GM21423 (cell line): ENCODE measurements around the gene PYDC1.
"Not testable (repeated sequence)": the region's sequence is repeated elsewhere in the genome, so short reads cannot be mapped to it uniquely, and the experiment has no call there.

Experiments
- ATAC-seq: cut with Tn5 transposase; IDR thresholded peaks from one replicate; pipeline ENCODE4 v1.9.1; 2021; ENCODE audit warnings: mild to moderate bottlenecking, moderate library complexity; ENCODE audit not compliant: unreplicated experiment

Gene PYDC1

DNA sequence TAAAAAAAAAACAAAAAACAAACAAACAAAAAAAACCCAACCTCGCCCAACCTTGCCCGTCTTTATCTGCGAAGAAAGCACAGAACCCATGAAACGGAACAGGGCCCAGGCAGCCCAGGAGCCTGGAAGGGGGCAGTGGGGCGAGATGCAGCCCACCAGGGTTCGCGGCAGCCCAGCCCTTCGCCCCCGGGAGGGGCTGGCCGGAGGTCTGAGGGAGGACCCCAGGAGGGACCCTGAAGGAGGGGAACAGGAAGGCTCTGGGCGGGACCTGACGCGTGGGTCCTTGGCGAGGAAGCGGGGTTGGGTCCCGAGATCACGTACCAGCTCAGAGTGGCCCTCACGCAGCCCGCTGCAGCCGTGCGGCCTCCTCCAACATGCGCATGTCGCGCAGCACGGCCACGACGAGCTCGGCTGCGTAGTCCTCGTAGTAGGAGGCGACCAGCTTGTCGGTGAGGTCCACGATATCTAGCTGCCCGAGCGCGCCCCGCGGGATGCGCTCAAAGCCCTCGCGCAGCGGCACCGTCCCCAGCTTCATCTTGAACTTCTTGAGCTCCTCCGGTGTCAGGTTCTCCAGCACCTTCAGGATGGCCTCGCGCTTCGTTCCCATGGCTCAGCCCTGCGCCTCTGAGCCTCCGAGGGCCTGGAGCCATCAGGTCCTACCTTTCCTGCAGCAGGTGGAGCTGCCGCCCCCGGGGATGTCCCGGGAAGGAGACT, at the start of gene PYDC1:
Gene PYDC1 (minus strand): TSS at position 714 of the 714 bp plus-strand sequence. CDS start 107 bp downstream, at position 607.
- ATAC-seq, result no peak

DNA sequence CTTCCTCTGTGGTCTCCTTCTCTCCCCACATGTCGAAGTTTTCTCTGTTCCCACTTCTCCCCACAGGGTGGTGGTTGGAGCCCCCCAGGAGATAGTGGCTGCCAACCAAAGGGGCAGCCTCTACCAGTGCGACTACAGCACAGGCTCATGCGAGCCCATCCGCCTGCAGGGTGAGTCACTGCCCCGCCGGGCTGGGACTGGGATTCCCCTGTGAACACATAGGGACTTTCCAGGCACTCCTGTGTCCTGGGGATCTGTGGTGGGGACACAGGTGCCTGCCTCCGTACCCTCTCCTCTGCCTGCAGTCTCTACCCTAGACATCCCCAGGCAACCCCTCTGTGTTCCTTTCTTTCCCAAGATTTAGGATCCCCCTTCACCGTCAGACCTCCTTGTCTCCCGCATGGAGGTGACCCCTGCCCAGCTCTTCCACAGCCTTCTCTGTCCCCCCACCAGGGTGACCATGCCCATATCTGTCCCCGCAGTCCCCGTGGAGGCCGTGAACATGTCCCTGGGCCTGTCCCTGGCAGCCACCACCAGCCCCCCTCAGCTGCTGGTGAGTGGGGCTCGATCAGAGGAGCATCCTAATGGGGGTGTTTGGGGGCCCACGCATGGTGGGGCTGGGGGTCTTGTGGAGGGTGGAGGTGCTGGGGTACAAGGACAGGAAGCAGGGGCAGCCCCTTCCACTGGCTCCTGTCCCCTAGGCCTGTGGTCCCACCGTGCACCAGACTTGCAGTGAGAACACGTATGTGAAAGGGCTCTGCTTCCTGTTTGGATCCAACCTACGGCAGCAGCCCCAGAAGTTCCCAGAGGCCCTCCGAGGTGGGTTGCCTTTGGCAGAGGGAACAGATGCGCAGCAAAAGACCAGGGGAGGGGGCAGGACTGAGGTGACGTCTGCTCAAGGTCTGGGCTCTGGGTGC, 48.7 kb upstream of the PYDC1 start:
- peak; percentile 86 for ATAC-seq

DNA sequence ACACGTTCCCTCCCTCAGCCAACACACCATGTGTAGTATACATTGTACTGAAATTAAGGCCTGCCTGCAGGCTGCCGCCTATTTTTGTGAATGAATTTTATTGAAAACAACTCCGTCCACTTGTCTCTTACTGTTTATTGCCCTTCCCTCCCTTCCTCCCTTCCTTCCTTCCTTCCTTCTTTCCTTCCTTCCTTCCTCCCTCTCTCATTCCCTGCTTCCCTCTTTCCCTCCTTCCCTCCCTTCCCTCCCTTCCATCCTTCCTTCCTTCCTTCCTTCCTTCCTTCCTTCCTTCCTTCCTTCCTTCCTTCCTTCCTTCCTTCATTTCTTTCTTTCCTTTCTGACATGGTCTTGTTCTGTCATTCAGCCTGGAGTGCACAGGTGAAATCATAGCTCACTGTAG, 45.1 kb upstream of the PYDC1 start:
- no peak for ATAC-seq

DNA sequence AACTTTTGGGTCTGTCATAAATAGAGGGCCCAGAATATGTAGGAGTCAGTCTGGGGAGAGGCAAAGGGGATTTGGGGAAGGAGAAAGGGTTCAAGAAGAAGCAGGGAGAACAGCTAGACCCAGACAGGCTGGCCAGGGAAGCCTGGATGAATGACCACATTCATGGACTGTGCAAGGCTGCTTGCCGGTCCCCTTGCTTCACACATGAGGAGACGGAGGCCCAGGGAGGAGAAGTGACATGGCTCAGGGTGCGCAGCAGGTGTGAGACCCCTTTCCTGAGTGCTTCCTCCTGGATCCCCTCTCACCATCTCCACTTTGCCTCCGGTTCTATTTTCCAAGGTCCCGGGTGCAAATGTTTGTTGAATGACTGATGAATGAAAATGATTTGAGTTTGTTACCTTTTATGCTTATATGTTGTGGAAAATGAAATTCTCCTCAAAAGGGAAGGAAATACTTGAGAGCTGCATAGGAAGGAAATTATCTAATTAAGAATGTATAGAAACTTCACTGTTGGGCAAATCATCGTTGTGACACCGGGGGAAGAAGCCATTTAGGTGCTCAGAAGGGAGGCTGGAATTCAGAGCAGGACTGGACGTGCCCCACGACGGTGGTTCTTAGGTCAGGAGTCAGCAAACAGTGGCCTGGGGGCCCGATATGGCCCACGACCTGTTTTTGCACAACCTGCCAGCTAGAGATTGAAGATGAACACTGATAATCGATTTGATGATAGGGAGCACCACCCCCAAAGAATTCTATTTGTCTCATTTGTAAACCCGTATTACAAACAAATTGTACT, 43.4 kb upstream of the PYDC1 start:
- no peak for ATAC-seq

DNA sequence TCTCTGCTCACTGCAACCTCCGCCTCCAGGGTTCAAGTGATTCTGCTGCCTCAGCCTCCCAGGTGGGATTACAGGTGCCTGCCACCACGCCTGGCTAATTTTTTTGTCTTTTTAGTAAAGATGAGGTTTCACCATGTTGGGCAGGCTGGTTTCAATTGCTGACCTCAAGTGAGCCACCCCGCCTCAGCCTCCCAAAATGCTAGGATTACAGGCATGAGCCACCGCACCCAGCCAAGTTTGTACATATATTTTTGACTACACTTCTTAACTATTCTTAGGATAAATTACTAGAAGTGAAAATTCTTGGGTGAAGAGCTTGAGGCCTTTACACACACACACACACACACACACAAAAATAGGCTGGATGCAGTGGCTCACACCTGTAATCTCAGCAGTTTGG, 41.4 kb upstream of the PYDC1 start:
- ATAC-seq, result no peak

DNA sequence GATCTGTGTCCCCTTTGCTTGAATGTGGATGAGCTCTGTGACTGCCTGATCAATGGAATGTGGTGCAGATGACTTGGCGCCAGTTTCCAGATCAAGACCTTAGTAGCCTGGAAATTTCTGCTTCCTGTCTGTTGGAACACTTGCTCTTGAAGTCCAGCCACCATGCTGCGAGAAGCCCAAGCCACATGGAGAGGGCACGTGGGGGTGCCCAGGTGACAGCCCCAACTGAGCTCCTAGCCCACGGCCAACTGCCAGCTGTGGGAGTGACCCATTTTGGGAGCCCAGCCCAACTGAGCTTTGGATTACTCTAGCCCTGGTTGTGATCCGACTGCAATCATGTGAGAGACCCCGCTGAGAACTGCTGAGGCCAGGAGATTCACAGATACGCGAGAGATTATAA, 39.5 kb upstream of the PYDC1 start:
- ATAC-seq, result no peak

DNA sequence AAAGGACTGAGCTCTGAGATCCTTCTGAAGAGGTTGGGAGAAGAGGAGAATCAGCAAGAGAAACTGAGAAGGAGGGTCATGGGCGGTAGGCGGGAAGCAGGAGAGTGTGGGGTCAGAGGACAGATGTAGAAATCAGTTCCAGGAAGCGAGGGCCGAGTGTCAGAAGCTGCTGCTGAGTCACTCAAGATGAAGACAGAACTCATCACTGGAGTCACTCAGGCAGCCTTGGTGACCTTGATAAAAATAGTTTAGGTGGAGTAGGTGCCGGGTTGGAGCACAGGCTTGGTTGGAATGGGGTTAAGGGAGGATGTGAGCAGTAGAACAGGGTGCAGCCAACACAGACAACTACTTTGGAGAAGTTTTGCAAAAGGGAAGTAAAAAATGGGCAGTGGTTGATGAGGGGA, 36.7 kb upstream of the PYDC1 start:
- no peak for ATAC-seq

DNA sequence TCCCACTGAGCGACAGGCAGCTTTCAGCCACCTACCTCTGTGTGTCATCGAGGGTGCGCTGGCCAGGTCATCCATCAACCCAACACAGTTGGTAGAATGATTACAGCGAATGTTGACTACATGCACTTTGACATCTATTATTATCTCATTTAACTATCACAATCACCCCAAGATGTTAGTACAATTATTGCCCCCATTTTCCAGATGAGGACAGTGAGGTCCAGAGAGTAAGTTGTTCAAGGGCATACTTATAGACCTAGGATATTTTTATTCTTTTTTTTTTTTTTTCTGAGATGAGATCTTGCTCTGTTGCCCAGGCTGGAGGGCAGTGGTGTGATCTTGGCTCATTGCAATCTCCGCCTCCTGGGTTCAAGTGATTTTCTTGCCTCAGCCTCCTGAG, 34.5 kb upstream of the PYDC1 start:
- no peak for ATAC-seq

DNA sequence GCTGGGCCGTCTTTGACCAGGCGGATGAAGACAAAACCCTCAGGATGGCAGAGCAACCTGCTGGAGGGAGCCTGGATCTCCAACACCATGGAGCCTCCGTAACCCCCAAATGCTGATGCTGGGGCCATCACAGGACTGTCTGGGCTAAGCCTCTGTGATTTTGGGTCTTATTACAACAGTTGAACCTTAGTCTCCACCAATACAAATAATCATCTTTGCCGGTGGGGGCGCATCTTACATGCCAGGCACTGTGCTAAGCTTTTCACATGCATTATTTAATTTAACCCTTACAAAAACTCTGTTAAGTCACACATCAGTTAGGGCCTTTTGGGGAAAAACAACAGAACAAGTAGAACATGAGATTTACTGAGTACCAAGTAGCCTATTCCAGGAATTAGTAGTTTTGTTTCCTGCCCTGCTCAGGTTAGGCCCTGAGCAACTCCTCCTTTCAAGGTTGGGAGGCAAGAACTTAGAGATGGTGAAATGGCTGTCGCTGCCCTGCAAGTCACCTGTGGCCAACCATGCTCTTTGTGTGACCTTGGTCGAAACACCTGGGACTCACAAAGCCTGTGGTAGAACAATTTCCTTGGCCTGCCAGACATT, 33.9 kb upstream of the PYDC1 start:
- ATAC-seq, result no peak

DNA sequence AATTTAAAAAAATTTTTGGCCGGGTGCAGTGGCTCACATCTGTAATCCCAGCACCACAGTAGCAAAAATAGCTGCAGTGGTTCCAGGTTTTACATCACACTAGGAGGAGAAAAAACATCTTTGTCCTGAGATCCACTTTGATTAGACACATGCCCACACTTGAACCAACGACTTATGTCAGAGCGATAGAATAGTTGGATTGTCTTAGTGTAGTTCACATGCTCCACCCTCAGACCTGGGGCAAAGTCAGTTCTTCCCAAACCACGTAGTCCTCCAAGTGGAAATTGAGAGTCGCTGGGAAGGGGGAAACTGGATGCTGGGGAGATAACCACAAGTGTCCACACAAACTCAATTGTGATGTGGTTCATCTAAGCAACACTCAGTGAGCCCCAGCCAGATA, 31.4 kb upstream of the PYDC1 start:
- ATAC-seq, result no peak

DNA sequence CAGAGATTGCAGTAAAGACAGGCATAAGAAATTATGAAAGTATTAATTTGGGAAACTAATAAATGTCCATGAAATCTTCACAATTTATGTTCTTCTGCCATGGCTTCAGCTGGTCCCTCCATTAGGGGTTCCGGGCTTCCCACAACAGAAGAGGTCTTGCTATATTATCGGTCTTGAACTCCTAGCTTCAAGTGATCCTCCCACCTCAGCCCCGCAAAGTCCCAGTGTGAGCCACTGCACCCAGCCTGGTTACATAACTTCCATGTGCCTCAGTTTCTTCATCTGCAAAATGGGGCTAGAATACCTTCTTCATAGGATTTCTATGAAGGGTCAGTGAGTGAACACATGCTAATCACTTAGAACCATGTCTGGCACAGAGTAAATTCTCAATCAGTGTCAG, 29.4 kb upstream of the PYDC1 start:
- no peak for ATAC-seq

DNA sequence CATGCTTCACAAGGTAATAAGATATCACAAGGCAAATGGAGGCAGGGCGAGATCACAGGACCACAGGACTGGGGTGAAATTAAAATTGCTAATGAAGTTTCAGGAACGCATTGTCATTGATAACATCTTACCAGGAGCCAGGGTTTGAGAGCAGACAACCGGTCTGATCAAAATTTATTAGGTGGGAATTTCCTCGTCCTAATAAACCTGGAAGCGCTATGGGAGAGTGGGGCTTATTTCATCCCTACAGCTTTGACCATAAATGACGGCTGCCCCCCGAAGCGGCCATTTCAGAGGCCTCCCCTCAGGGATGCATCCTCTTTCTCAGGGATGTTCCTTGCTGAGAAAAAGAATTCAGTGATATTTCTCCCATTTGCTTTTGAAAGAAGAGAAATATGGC, 28.7 kb upstream of the PYDC1 start:
- not testable (repeated sequence) for ATAC-seq

DNA sequence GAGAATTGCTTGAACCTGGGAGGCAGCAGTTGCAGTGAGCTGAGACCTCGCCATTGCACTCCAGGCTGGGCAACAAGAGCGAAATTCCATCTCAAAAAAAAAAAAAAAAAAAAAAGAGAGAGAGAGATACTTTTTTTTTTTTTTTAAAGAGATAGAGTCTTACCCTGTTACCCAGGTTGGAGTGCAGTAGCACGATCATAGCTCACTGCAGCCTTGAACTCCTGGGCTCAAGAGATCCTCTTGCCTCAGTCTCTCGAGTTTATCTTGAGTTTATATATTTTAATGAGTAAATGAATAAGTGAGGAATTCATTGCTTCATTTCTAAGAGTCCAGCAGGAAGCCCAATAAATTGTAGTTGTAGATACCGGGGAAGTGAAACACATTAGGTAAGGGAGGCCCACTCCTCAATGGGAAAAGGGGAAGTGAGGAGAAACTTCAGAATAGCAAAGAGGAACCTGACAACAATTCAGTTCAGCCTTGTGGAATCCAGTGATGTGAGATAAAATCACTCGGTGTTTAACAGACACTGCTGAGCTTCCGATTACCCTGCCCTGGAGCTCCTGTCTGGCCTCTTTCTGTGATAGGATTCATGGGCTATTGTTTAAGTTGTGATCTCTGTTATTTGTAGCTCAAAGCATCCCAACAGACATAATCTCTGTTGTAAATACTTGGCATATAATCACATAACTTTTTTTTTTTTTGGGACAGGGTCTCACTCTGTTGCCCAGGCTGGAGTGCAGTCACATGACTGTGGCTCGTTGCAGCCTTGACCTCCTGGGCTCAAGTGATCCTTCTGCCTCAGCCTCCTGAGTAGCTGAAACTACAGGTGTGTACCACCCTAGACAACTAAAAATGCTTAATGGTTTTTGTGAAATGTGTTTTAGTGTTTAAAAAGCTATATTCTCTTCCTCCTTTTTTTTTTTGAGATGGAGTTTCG, 27.1 kb upstream of the PYDC1 start:
- no peak for ATAC-seq

DNA sequence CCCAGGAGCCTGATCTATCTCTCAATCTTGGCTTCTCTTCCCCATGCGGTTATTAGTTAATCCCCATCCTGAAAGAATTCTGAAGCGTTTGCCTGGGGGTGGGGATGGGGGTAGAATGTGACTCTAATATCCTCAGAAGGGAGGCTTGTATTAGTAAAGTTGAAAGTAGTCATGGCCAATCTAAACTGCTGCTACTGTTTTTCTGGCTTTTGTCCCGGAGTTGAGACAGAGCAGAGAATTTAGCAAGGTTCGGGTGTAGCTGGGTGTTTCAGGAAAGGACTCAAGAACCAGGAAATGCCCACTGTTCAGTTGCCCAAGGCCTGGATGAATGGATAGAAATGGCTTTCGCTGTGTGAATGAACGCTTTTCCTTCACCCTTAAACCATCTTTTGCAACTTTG, 25.3 kb upstream of the PYDC1 start:
- no peak for ATAC-seq

DNA sequence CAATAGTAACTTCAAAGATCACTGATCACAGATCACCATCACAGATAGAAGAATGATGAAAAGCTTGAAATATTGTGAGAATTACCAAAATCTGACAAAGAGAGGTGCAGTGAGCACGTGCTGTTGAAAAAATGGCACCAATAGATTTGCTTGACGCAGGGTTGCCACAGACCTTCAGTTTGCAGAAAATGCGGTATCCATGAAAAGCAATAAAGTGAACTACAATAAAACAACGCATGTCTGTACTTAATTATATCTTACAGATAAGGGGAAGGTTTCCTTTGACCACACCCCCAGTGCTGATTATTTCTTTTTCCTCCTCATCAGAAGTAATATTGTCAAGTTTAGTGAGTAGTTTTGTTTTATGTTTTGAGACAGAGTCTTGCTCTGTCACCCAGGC, 21.1 kb upstream of the PYDC1 start:
- ATAC-seq, result no peak

DNA sequence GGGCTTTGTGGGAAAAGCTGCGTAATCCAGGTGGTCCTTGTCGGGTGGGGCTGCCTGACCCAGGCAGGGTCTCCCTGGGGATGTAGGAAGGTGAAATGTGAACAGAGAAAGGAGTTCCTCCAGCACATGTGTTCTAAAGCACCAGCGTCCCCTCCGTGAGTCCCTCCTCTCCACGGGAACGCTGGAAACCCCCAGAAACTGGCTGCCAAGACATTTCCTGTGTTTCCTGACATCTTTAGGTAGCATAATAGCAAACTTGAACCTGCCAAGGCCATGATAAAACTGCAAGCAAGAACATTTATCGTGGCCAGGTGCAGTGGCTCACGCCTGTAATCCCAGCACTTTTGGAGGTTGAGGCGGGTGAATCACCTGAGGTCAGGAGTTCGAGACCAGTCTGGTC, 12.6 kb upstream of the PYDC1 start:
- ATAC-seq, result no peak

DNA sequence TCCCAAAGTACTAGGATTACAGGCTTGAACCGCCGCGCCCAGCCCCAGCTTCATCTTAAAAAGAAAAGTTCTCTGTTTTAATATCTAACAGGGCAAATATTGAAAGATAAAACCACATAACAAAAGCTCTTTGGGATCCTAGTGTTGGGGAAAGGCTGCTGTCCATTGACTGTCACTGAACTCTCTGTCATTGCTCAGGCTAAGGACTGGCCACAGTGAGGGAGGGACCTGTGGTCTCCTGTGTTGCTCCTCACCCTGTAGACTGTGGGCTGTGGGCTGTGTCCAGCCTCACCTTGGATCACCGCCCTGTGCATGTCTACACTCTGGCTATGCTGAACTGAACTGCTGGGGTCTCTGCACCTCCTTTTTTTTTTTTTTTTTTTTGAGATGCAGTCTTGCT, 11.3 kb upstream of the PYDC1 start:
- ATAC-seq, result no peak

DNA sequence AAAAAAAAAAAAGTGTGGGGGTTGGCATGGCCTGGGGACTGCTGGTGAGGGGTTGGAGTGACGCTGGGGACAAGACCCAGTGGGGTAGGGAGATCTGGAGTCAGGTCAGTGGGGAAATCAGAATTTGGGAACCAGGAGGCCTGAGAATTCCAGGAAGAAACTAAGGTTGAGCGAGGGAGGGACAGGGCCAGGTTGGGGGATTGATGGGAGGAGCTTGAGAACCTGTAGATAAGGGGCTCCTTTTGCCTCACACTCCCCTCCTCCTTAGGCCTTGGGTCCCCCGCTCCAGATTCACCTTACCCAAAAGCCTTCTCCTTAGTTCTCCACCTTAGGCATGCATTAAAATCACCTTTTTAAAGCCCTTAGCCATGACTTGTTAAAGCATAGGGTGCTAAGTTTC, 8.3 kb upstream of the PYDC1 start:
- ATAC-seq, result no peak

DNA sequence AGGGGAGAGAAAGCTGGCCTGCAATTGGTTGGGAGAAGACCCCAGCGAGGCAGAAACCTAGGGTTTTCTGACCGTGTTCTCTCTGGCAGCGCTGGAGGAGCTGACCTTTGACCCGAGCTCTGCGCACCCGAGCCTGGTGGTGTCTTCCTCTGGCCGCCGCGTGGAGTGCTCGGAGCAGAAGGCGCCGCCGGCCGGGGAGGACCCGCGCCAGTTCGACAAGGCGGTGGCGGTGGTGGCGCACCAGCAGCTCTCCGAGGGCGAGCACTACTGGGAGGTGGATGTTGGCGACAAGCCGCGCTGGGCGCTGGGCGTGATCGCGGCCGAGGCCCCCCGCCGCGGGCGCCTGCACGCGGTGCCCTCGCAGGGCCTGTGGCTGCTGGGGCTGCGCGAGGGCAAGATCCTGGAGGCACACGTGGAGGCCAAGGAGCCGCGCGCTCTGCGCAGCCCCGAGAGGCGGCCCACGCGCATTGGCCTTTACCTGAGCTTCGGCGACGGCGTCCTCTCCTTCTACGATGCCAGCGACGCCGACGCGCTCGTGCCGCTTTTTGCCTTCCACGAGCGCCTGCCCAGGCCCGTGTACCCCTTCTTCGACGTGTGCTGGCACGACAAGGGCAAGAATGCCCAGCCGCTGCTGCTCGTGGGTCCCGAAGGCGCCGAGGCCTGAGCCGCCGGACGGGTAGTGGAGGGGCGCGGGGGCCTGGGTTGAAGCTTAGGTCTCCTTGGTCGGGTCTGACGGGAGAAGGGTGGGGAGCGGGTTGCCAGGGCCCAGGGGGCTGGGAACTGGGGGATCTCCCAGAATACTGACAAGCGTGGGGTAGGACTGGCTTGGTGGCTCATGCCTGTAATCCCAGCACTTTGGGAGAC, 7.4 kb upstream of the PYDC1 start:
- ATAC-seq, result no peak
